ENCODE data around the gene EGFR. TPM values are rescaled to one million over a fixed set of nuclear protein-coding genes. Genes with fewer than 3 reads are reported as not detected.

EGFR gene
- total RNA-seq, 6 experiments from 2014 or later: 59.3 to 127 (median 93.7) TPM

GRCh38 chr7:55028011-55028410, 9.2 kb downstream of the EGFR start:
- ATAC-seq: no peak
- Histone ChIP-seq H3K4me1 (peaks cover 0 to 70% (median 23%) of the 10 kb centered on the region in 4 donors), H3K36me3 (no peaks in the 10 kb centered on the region), H3K27ac (peak overlapping the region in 1 of 3 donors; percentile 89), H3K4me3 (no peak overlapping the region), H3K27me3 (no peaks in the 10 kb centered on the region), H3K9me3 (no peaks in the 10 kb centered on the region)
- WGBS (ENCODE audit: insufficient coverage, low coverage, low lambda C conversion rate, missing lambda C conversion rate): 42% methylated on average over 3 of the region's 3 CpGs
- no peak for TF ChIP-seq CTCF (IDR thresholded peaks at IDR 0.05)
- no peak for TF ChIP-seq POLR2A (IDR thresholded peaks at IDR 0.05)
- intact Hi-C loops (cut with DNase I): no loop called here
- DNase-seq: no peak

GRCh38 chr7:55030314-55030713, 11.5 kb downstream of the EGFR start:
- no peak for ATAC-seq

GRCh38 chr7:55031075-55031474, 12.3 kb downstream of the EGFR start:
- H3K4me1 ChIP-seq: peaks cover 0 to 81% (median 27%) of the 10 kb centered on the region in 4 donors

More at GRCh38 chr7:55030314-55030713, 11.5 kb downstream of the EGFR start:
- Histone ChIP-seq H3K27ac (peak overlapping the region; percentile 40 to 89 (median 87)), H3K36me3 (no peaks in the 10 kb centered on the region), H3K4me3 (no peak overlapping the region), H3K4me1 (peaks cover 0 to 75% (median 24%) of the 10 kb centered on the region in 4 donors), H3K9me3 (no peaks in the 10 kb centered on the region), H3K27me3 (no peaks in the 10 kb centered on the region)
- DNase-seq: no peak
- WGBS (ENCODE audit: insufficient coverage, low coverage, low lambda C conversion rate, missing lambda C conversion rate): 0% methylated on average over 1 of the region's 1 CpG
- TF ChIP-seq CTCF (IDR thresholded peaks at IDR 0.05): no peak
- TF ChIP-seq POLR2A (IDR thresholded peaks at IDR 0.05): no peak
- intact Hi-C loops (cut with DNase I): no loop called here

GRCh38 chr7:55032069-55032699, 13.4 kb downstream of the EGFR start:
- Histone ChIP-seq H3K4me3 (no peak overlapping the region), H3K9me3 (no peaks in the 10 kb centered on the region), H3K4me1 (peaks cover 0 to 81% (median 27%) of the 10 kb centered on the region in 4 donors), H3K27me3 (no peaks in the 10 kb centered on the region), H3K27ac (peak overlapping the region; percentile 39 to 89 (median 87)), H3K36me3 (no peaks in the 10 kb centered on the region)
- ATAC-seq: peak in 1 of 4 donors; percentile 20
- TF ChIP-seq POLR2A (IDR thresholded peaks at IDR 0.05) (no peak), CTCF (IDR thresholded peaks at IDR 0.05) (no peak)
- DNase-seq: no peak
- intact Hi-C loops (cut with DNase I): no loop called here
- WGBS (ENCODE audit: insufficient coverage, low coverage, low lambda C conversion rate, missing lambda C conversion rate): 75% methylated on average over 6 of the region's 9 CpGs

More at GRCh38 chr7:55031075-55031474, 12.3 kb downstream of the EGFR start:
- intact Hi-C loops (cut with DNase I): no loop called here
- no peaks in the 10 kb centered on the region for H3K9me3 ChIP-seq
- H3K27ac ChIP-seq: peak overlapping the region; percentile 40 to 89 (median 87)
- H3K27me3 ChIP-seq: no peaks in the 10 kb centered on the region
- DNase-seq (peak in 1 of 3 donors; percentile 82), ATAC-seq (peak; percentile 68 to 85 (median 74))
- no peak for TF ChIP-seq CTCF (IDR thresholded peaks at IDR 0.05)
- TF ChIP-seq POLR2A (IDR thresholded peaks at IDR 0.05): peak; percentile 58
- WGBS (ENCODE audit: insufficient coverage, low coverage, low lambda C conversion rate, missing lambda C conversion rate): 30% methylated on average over 2 of the region's 2 CpGs
- H3K36me3 ChIP-seq: no peaks in the 10 kb centered on the region
- no peak overlapping the region for H3K4me3 ChIP-seq

Measured in right lobe of liver (tissue), 6 donors.